Epithelial cell of proximal tubule (primary cell): ENCODE results near the gene ERC2. TPM values are rescaled to one million over a fixed set of nuclear protein-coding genes. Genes with fewer than 3 reads are reported as not detected.

Source experiments
- DNase-seq: peaks from one replicate; pipeline ENCODE4 v3.0.0-alpha.2; 2011; ENCODE audit warnings: low read depth
- H3K4me3 ChIP-seq: 2 replicates; pipeline ENCODE4 v1.5.1; 2011; ENCODE audit warnings: low read depth, mild to moderate bottlenecking, low read length
- total RNA-seq: library from RNA; depleted of rRNA; stranded (reverse); fragments of >200 nt; gene quantifications from 2 replicates; pipeline ENCODE4 v1.2.3, GENCODE V29; 2015
- TF ChIP-seq, protein P1 (sequence below): conservative IDR thresholded peaks from 2 replicates; pipeline ENCODE4 v1.5.1; 2012; ENCODE audit warnings: low read depth, mild to moderate bottlenecking, low read length

Gene ERC2
- total RNA-seq, 1 donor from 2014 or later, result 2.7 TPM

DNA sequence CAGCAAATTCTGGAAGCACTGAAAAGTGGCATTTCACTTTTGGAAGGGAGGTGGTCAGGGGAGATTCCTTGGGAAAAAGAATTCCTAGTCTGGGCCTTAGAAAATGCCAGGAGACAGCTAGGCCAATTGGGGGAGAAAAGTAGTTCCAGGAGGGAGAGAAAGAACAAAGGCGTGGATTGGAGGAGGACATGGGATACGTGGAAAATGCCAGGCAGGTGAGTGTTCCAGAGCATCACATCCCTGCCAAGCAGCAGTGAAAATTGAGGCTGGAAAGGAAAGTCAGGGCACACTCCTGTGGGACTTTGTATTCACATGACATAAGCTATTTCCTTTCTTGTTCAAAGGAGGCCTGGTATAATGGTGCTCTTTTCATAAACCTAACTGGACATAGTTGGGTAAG is 846.6 kb downstream of the ERC2 start:
- H3K4me3 ChIP-seq, result no peak overlapping the region
- DNase-seq, result no peak
- TF ChIP-seq, protein P1, sequence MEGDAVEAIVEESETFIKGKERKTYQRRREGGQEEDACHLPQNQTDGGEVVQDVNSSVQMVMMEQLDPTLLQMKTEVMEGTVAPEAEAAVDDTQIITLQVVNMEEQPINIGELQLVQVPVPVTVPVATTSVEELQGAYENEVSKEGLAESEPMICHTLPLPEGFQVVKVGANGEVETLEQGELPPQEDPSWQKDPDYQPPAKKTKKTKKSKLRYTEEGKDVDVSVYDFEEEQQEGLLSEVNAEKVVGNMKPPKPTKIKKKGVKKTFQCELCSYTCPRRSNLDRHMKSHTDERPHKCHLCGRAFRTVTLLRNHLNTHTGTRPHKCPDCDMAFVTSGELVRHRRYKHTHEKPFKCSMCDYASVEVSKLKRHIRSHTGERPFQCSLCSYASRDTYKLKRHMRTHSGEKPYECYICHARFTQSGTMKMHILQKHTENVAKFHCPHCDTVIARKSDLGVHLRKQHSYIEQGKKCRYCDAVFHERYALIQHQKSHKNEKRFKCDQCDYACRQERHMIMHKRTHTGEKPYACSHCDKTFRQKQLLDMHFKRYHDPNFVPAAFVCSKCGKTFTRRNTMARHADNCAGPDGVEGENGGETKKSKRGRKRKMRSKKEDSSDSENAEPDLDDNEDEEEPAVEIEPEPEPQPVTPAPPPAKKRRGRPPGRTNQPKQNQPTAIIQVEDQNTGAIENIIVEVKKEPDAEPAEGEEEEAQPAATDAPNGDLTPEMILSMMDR, result no peak

DNA sequence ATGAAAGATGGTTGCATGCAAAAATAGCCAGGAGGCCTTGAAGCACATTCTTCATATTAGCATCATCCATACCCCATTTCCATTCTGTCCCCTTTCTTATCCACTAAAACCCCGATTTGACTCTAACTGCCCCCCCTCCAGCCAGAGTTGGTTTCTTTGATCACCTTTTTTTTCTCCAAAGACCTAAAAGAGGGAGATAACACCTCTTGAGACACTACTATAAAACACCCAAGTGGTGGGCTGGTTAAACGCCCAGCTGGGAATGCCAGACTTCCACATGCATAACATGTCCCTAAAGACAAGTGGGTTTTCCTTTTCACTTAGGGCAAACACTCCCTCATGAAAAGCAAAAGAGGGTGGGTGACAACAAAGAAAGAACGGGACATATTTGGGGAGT is 847.2 kb downstream of the ERC2 start:
- H3K4me3 ChIP-seq, result no peak overlapping the region
- no peak for DNase-seq
- TF ChIP-seq, protein P1, result no peak

GRCh38 chr3:55620351-55621025 is 847.8 kb downstream of the ERC2 start:
- TF ChIP-seq, protein P1, result no peak
- no peak overlapping the region for H3K4me3 ChIP-seq
- DNase-seq, result no peak

DNA sequence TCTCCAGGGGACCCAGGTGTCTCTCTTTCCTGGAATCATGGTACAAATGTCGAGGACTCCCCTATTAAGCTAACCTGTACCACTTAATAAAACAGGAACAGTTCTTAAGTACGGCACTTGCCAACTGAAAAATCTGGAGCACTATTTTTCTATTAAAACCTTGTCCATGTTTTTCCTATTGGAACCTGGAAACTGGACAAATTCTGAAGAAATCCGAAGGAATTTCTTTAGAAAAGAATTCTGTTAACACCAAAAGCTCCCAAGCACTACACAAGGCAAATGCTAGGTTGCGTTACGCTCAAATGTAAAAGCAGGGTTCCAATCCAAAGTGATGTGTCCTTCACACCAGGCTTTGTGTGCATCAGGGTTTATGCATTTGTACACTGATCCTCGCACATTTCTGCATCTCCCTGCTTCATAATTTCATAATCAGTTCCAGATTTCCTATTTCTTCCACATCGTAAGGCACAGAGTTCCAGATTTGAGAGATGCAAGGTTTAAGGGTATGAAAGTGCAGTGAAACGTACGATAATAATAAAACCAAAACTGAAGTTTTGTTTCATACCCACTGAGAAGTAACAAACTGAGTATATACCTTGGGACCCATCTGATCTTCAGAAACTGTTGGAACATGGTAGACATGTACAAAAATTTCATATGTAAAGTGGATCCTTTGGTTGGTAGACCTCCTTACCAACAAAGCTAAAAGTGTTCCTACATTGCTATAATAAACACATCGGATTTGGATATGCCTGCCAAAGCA is 849.0 kb downstream of the ERC2 start:
- DNase-seq, result no peak
- H3K4me3 ChIP-seq, result no peak overlapping the region
- TF ChIP-seq, protein P1, result no peak

GRCh38 chr3:55617385-55617784 is 850.9 kb downstream of the ERC2 start:
- no peak for DNase-seq

DNA sequence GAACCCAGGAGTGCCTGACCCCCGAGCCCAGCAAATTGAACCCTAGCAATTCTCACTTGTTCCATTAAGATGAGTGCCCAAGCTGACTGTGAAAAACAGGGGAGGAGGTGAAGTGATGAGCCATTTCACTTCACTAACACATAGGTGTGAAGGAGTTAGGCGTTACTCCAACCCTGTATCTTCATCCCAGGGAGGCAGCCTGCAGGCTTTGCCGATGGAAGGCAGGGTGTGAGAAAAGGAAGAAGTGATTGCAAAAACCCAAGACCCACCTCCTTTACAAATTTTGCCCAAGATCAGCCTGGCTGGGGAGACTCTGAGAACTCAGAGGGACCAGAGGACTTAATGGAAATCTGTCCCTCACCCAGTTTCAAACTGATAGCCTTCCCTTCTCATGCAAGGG is 851.5 kb downstream of the ERC2 start:
- H3K4me3 ChIP-seq, result no peak overlapping the region
- TF ChIP-seq, protein P1, result no peak
- DNase-seq, result no peak

More at GRCh38 chr3:55617385-55617784, 850.9 kb downstream of the ERC2 start:
- no peak overlapping the region for H3K4me3 ChIP-seq
- TF ChIP-seq, protein P1, result no peak
